GM12878 (cell line): ENCODE measurements around the gene ERICH2. TPM values are rescaled to one million over a fixed set of nuclear protein-coding genes. Genes with fewer than 3 reads are reported as not detected.

ENCODE experiments used
- ATAC-seq: fragments of 200-7000 bp; cut with Tn5 transposase; 3 replicates; pipeline ENCODE4 v1.9.1; 2020; ENCODE audit warnings: mild to moderate bottlenecking, moderate library complexity
- BruUV-seq: library from RNA; stranded (reverse); fragments of 400-500 nt; replicated peaks from 2 replicates; lab custom pipeline; 2021; lab: Mats Ljungman, UMichigan
- CTCF ChIA-PET: fragments of 300-600 bp; sonication (Branson Sonifier 250); formaldehyde crosslinking; extraction: SDS; loops from one replicate; lab custom pipeline; 2021; ENCODE audit warnings: inconsistent platforms; lab: Yijun Ruan, JAX
- POLR2A ChIA-PET: fragments of 350-600 bp; formaldehyde crosslinking; extraction: SDS; loops from one replicate; lab custom pipeline; 2021; ENCODE audit warnings: inconsistent platforms; lab: Charles Lee
- RAD21 ChIA-PET: fragments of 300-600 bp; sonication (Branson Sonifier 250); formaldehyde crosslinking; loops from one replicate; lab custom pipeline; 2023; ENCODE audit warnings: antibody characterized with exemption; ENCODE audit not compliant: unreplicated experiment; lab: Charles Lee
- SMC1A ChIA-PET: fragments of 300-600 bp; sonication (Branson Sonifier 250); formaldehyde crosslinking; loops from one replicate; lab custom pipeline; 2023; ENCODE audit not compliant: unreplicated experiment, uncharacterized antibody; lab: Charles Lee
- DNase-seq: peaks from one replicate; pipeline ENCODE4 v3.0.0-alpha.2; 2011; ENCODE audit warnings: low read depth, low spot score
- FAIRE-seq: peaks from 3 replicates; lab custom pipeline; 2011; peaks lifted over from hg19 to GRCh38; lab: Jason Lieb, UNC
- H2AFZ ChIP-seq: 2 replicates; pipeline ENCODE4 v1.6.0; 2011; ENCODE audit warnings: low read depth, low read length, control low read depth; ENCODE audit not compliant: control insufficient read depth
- H3K27ac ChIP-seq: 2 replicates; pipeline ENCODE4 v1.5.1; 2011; ENCODE audit warnings: control low read depth; ENCODE audit not compliant: control insufficient read depth, insufficient read depth
- H3K27me3 ChIP-seq, 2 experiments: replicated peaks in 1 of 2; 2 replicates each; pipeline versions ENCODE4 v1.6.0 to v1.6.1; 2011; ENCODE audit warnings: low read length in 1 of 2; ENCODE audit not compliant: control insufficient read depth in 2 of 2, insufficient read depth in 2 of 2
- H3K36me3 ChIP-seq, 2 experiments: 2 replicates each; pipeline ENCODE4 v1.5.1; 2011; ENCODE audit warnings: low read length in 1 of 2; ENCODE audit not compliant: control insufficient read depth in 2 of 2, insufficient read depth in 2 of 2
- H3K4me1 ChIP-seq: 2 replicates; pipeline ENCODE4 v1.6.1; 2011; ENCODE audit warnings: mild to moderate bottlenecking, low read length, moderate library complexity, mixed read lengths; ENCODE audit not compliant: control insufficient read depth, insufficient read depth
- H3K4me2 ChIP-seq: 2 replicates; pipeline ENCODE4 v1.6.0; 2011; ENCODE audit warnings: control low read depth; ENCODE audit not compliant: control insufficient read depth, insufficient read depth
- H3K4me3 ChIP-seq: fragments of 200-600 bp; sonication (generic); 2 replicates; pipeline ENCODE4 v1.5.1; 2016
- H3K79me2 ChIP-seq: 2 replicates; pipeline ENCODE4 v1.6.0; 2011; ENCODE audit warnings: low read length; ENCODE audit not compliant: control insufficient read depth, insufficient read depth
- H3K9ac ChIP-seq: 2 replicates; pipeline ENCODE4 v1.8.0; 2011; ENCODE audit warnings: low read length, control low read depth, mixed read lengths; ENCODE audit not compliant: control insufficient read depth, insufficient read depth
- H3K9me3 ChIP-seq: replicated peaks from 3 replicates; pipeline ENCODE4 v1.5.1; 2011; ENCODE audit warnings: mild to moderate bottlenecking, low read length; ENCODE audit not compliant: control insufficient read depth, insufficient read depth
- H4K20me1 ChIP-seq: 2 replicates; pipeline ENCODE4 v1.6.0; 2011; ENCODE audit not compliant: control insufficient read depth, insufficient read depth
- CBFB ChIP-seq: IDR thresholded peaks from 2 replicates; pipeline ENCODE4 v1.6.1; 2016; ENCODE audit warnings: antibody characterized with exemption, low read depth
- EGR1 ChIP-seq, 2 experiments: IDR thresholded peaks; 1 replicate in 1 of 2; 2 replicates in 1 of 2; pipeline ENCODE4 v1.6.1; 2011 to 2012; ENCODE audit warnings: low read depth in 2 of 2, low read length in 2 of 2, borderline replicate concordance in 1 of 2, mild to moderate bottlenecking in 1 of 2, moderate library complexity in 1 of 2
- EZH2 ChIP-seq: IDR thresholded peaks from 2 replicates; pipeline ENCODE4 v1.6.1; 2012; ENCODE audit warnings: low read depth, mild to moderate bottlenecking, control low read depth, inconsistent platforms, low read length, borderline replicate concordance; ENCODE audit not compliant: control insufficient read depth
- LARP7 ChIP-seq: fragments of 450-650 bp; IDR thresholded peaks from 2 replicates; pipeline ENCODE4 v1.6.1; 2017; ENCODE audit warnings: mild to moderate bottlenecking
- NFYA ChIP-seq: IDR thresholded peaks from 2 replicates; pipeline ENCODE4 v1.6.1; 2011; ENCODE audit warnings: low read depth, mild to moderate bottlenecking, low read length, improper control_type of control experiment, borderline replicate concordance
- PAX5 ChIP-seq: IDR thresholded peaks from 2 replicates; pipeline ENCODE4 v1.6.1; 2011; ENCODE audit warnings: low read depth, low read length, borderline replicate concordance
- SIN3A ChIP-seq: IDR thresholded peaks from 2 replicates; pipeline ENCODE4 v1.6.1; 2012; ENCODE audit warnings: low read depth, low read length, improper control_type of control experiment
- SIX5 ChIP-seq: IDR thresholded peaks from 2 replicates; pipeline ENCODE4 v1.6.1; 2011; ENCODE audit warnings: mild to moderate bottlenecking, low read depth, low read length, moderate library complexity; ENCODE audit not compliant: severe bottlenecking
- SMAD5 ChIP-seq: IDR thresholded peaks from 2 replicates; pipeline ENCODE4 v1.6.1; 2016; ENCODE audit warnings: antibody characterized with exemption, low read depth
- SP1 ChIP-seq: IDR thresholded peaks from one replicate; pipeline ENCODE4 v1.6.1; 2011; ENCODE audit warnings: low read depth, low read length
- STAT1 ChIP-seq: fragments of 450-650 bp; conservative IDR thresholded peaks from 2 replicates; pipeline ENCODE4 v1.6.1; 2014; ENCODE audit warnings: antibody characterized with exemption, mild to moderate bottlenecking
- TBL1XR1 ChIP-seq: IDR thresholded peaks from 2 replicates; pipeline ENCODE4 v1.6.1; 2012; ENCODE audit warnings: low read depth, low read length, improper control_type of control experiment
- TCF3 ChIP-seq: IDR thresholded peaks from 2 replicates; pipeline ENCODE4 v1.6.1; 2012; ENCODE audit warnings: low read depth, mild to moderate bottlenecking, low read length, borderline replicate concordance; ENCODE audit not compliant: insufficient read depth
- USF2 ChIP-seq: IDR thresholded peaks from 2 replicates; pipeline ENCODE4 v1.6.1; 2011; ENCODE audit warnings: low read depth, low read length, improper control_type of control experiment, borderline replicate concordance
- ZNF217 ChIP-seq: fragments of 450-650 bp; IDR thresholded peaks from 2 replicates; pipeline ENCODE4 v1.6.1; 2017; ENCODE audit warnings: antibody characterized with exemption, mild to moderate bottlenecking
- WGBS: methylation state at CpG from one replicate; pipeline ENCODE4 v1.1.6; 2016; ENCODE audit warnings: low lambda C conversion rate; ENCODE audit not compliant: insufficient replicate concordance, insufficient coverage; ENCODE audit errors: missing lambda C conversion rate; 5-methylcytosine and 5-hydroxymethylcytosine counted together
- in situ Hi-C: fragments of 300-500 bp; cut with MboI; formaldehyde crosslinking; loops from 9 replicates; pipeline ENCODE4 v1.14.3; 2018; ENCODE audit warnings: mixed read lengths
- intact Hi-C: fragments of 100-400 bp; cut with micrococcal nuclease; formaldehyde crosslinking; loops from one replicate; pipeline ENCODE4 v1.14.2; 2022; ENCODE audit not compliant: unreplicated experiment
- polyA plus RNA-seq, 11 experiments: library from polyadenylated mRNA; depleted of rRNA in 4 of 11; unstranded in 6 of 11; stranded (reverse) in 5 of 11; fragments of >200 nt; fragmentation: Nextera tagmentation in 4 of 11; fragmentation: Illumina TruSeq in 1 of 11; extraction: Ambion mirVana in 4 of 11; extraction: Trizol in 1 of 11; gene quantifications; 1 replicate in 1 of 11; 2 replicates in 10 of 11; pipeline versions ENCODE4 v1.2.1 to v1.2.3, GENCODE V29; 2011 to 2016; ENCODE audit warnings: inconsistent platforms in 2 of 11, missing spikeins in 2 of 11, low read depth in 1 of 11
- total RNA-seq, 4 experiments: library from RNA; depleted of rRNA in 3 of 4; stranded (reverse); fragments of >200 nt in 3 of 4; fragmentation: Illumina TruSeq in 1 of 4; extraction: Trizol in 1 of 4; gene quantifications; 2 replicates each; pipeline versions ENCODE4 v1.2.1 to v1.2.3, GENCODE V29; 2013 to 2021

The ERICH2 gene
- total and polyA plus RNA-seq, 10 of the 15 experiments (the other 5 are each of a cell fraction or from before 2014, with no cell fraction given), result not detected

DNA sequence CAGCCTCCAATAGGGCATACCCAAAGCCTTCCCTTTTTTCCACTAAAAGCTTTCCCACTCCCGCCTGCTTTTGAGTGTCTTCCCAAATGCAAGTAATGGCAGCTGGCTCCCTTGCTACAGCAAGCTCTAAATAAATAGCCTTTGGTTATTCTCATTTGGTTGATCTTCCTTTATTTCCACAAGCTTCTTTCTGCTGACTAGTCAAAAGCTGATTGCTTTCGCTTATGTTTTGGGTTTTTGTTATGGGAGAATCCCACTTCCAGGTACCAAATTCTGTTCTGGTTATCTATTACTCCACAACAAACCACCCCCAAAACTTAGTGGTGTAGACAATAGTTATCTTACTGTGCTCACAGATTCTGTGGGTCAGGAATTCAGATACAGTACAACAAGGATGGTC, 32.8 kb upstream of the ERICH2 start (continued):
- no peak for TF ChIP-seq USF2
- no peak for TF ChIP-seq TBL1XR1
- no peak for TF ChIP-seq EZH2
- TF ChIP-seq ZNF217, result no peak
- TF ChIP-seq SIN3A, result no peak
- no peak for TF ChIP-seq NFYA
- TF ChIP-seq, all 136 proteins: peak for 0

DNA sequence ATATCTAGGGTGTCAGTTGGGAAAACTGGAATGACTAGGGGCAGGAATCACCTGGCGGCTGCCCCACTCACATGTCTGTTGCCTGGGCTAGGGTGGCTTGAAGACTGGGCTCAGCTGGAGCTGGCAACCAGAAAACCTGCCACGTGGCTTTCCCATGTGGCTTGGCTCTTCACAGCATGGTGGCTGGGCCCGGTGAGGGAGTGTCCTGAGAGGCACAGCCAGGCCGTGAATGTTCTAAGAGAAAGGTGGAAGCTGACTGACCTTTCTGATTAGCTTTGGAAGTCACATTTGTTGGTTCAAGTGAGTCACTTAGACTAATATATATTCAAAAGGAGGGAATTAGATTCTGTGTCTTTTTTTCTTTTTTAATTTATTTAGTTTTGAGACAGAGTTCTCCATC, 32.4 kb upstream of the ERICH2 start:
- Histone ChIP-seq H4K20me1 (no peaks in the 10 kb centered on the region), H2AFZ (no peak overlapping the region), H3K4me3 (no peak overlapping the region), H3K4me2 (no peak overlapping the region), H3K27ac (no peak overlapping the region)
- BruUV-seq, result no TSS peak
- no peak for TF ChIP-seq TCF3
- no peak for TF ChIP-seq ZNF217
- TF ChIP-seq SIN3A, result no peak
- no peak for TF ChIP-seq STAT1
- no peak for TF ChIP-seq PAX5
- TF ChIP-seq USF2, result no peak
- no peak for TF ChIP-seq LARP7
- TF ChIP-seq CBFB, result no peak
- TF ChIP-seq SIX5, result no peak
- TF ChIP-seq SMAD5, result no peak
- no peak for TF ChIP-seq EGR1 (IDR thresholded peaks at IDR 0.05; ENCODE audit: borderline replicate concordance in 1 of 2, low read depth in 2 of 2, low read length in 2 of 2)
- no peak for TF ChIP-seq SP1
- TF ChIP-seq, all 136 proteins: peak for 0
- Histone ChIP-seq H3K79me2 (no peaks in the 10 kb centered on the region), H3K36me3 (no peaks in the 10 kb centered on the region), H3K9ac (no peak overlapping the region), H3K9me3 (no peaks in the 10 kb centered on the region), H3K27me3 (peaks cover 0 to 2% of the 10 kb centered on the region in 2 experiments; a peak in 1 of 4 replicates), H3K4me1 (no peaks in the 10 kb centered on the region)
- ATAC-seq (no peak), DNase-seq (no peak), FAIRE-seq (no peak)
- SMC1A ChIA-PET, result interaction anchor here (1.7 kb wide), 2 partner anchors 42 to 77 kb away, joined by 4 read pairs; no protein-coding TSS in a partner anchor
- CTCF ChIA-PET, result interaction anchor here (3.7 kb wide), 1 partner anchor 75 kb away, joined by 15 read pairs; no protein-coding TSS in a partner anchor
- POLR2A ChIA-PET, result interaction anchor here (1.1 kb wide), 1 partner anchor 79 kb away, joined by 3 read pairs; the partner anchor contains the start of gene GAD1
- 37% methylated on average over 4 of the region's 4 CpGs for WGBS
- RAD21 ChIA-PET, result no interaction called here
- intact Hi-C loops (no loop called here), in situ Hi-C loops (no loop called here)
